Tibial artery (tissue), 4 donors: ENCODE measurements around the gene PHACTR1.

ENCODE experiments used
- DNase-seq, 2 donors: peaks; one replicate each; pipeline ENCODE4 v3.0.0-alpha.2; 2019
- H3K27ac ChIP-seq, 2 donors: fragments of 200-600 bp; sonication (generic) in 1 of 2; 1 replicate in 1 of 2; 2 replicates in 1 of 2; pipeline ENCODE4 v1.5.1; 2018 to 2019; ENCODE audit warnings: mild to moderate bottlenecking in 1 of 2
- H3K27me3 ChIP-seq, 2 donors: fragments of 200-600 bp; sonication (generic) in 1 of 2; one replicate each; pipeline versions ENCODE4 v1.5.1 to v1.6.0; 2016 to 2019
- H3K36me3 ChIP-seq, 3 donors: fragments of 200-600 bp; sonication (generic) in 2 of 3; one replicate each; pipeline ENCODE4 v1.5.1; 2016 to 2019; ENCODE audit warnings: mild to moderate bottlenecking in 2 of 3
- H3K4me1 ChIP-seq, 4 donors: fragments of 200-600 bp; sonication (generic) in 2 of 4; 1 replicate in 3 of 4; 2 replicates in 1 of 4; pipeline ENCODE4 v1.5.1; 2016 to 2019
- H3K4me3 ChIP-seq, 2 donors: fragments of 200-600 bp; sonication (generic) in 1 of 2; 1 replicate in 1 of 2; 2 replicates in 1 of 2; pipeline ENCODE4 v1.5.1; 2018 to 2019; ENCODE audit warnings: mild to moderate bottlenecking in 2 of 2
- H3K9me3 ChIP-seq, 3 donors: fragments of 200-600 bp; sonication (generic) in 1 of 3; one replicate each; pipeline ENCODE4 v1.5.1; 2016 to 2019
- intact Hi-C: fragments of 100-400 bp; cut with DNase I; formaldehyde crosslinking; loops from one replicate; pipeline ENCODE4 v1.15.0; 2023; ENCODE audit warnings: low total_unique reads
- TF ChIP-seq, protein P1 (sequence below), 2 experiments: fragments of 200-600 bp in 1 of 2; fragments of 450-650 bp in 1 of 2; IDR thresholded peaks; one replicate each; pipeline ENCODE4 v1.5.1; 2017 to 2019; ENCODE audit warnings: antibody characterized with exemption in 2 of 2, mild to moderate bottlenecking in 1 of 2, moderate library complexity in 1 of 2

Gene PHACTR1

DNA sequence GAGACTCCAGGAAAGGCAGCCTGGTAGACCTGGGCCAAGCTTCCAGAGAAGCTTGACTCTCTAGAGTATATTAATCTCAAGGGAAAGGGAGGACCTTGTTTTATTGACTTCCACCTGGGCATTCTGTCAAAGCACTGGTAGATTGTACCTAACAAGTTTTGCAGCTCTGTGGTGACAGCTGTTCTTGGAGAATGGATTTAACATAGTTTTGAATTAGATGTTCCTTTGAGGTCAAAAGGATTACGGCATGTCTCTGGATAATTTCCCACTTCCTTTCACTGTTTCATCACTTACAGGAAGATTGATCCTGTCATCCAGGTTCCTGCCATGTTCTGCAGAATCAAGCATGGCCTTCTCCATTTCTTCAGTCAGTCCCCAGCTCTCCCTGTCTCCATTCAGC, 246.0 kb downstream of the PHACTR1 start:
- peak overlapping the region; percentile 82 to 84 for H3K27ac ChIP-seq
- intact Hi-C loops = no loop called here
- no peak for DNase-seq

GRCh38 chr6:12962987-12963386, 246.4 kb downstream of the PHACTR1 start:
- H3K27ac ChIP-seq = peak overlapping the region; percentile 82 to 84
- H3K4me3 ChIP-seq = peak overlapping the region; percentile 5 to 27
- no peak for DNase-seq
- intact Hi-C loops = no loop called here
- H3K36me3 ChIP-seq = no peaks in the 10 kb centered on the region
- TF ChIP-seq, protein P1, sequence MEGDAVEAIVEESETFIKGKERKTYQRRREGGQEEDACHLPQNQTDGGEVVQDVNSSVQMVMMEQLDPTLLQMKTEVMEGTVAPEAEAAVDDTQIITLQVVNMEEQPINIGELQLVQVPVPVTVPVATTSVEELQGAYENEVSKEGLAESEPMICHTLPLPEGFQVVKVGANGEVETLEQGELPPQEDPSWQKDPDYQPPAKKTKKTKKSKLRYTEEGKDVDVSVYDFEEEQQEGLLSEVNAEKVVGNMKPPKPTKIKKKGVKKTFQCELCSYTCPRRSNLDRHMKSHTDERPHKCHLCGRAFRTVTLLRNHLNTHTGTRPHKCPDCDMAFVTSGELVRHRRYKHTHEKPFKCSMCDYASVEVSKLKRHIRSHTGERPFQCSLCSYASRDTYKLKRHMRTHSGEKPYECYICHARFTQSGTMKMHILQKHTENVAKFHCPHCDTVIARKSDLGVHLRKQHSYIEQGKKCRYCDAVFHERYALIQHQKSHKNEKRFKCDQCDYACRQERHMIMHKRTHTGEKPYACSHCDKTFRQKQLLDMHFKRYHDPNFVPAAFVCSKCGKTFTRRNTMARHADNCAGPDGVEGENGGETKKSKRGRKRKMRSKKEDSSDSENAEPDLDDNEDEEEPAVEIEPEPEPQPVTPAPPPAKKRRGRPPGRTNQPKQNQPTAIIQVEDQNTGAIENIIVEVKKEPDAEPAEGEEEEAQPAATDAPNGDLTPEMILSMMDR (IDR thresholded peaks at IDR 0.05) = no peak
- no peaks in the 10 kb centered on the region for H3K27me3 ChIP-seq
- peaks cover 0 to 74% (median 12%) of the 10 kb centered on the region in 4 donors for H3K4me1 ChIP-seq
- no peaks in the 10 kb centered on the region for H3K9me3 ChIP-seq

More for the DNA sequence above, 246.0 kb downstream of the PHACTR1 start:
- Histone ChIP-seq H3K4me3 (peak overlapping the region in 1 of 2 donors; percentile 27), H3K36me3 (no peaks in the 10 kb centered on the region), H3K9me3 (no peaks in the 10 kb centered on the region), H3K4me1 (peaks cover 0 to 70% (median 12%) of the 10 kb centered on the region in 4 donors), H3K27me3 (no peaks in the 10 kb centered on the region)
- TF ChIP-seq, protein P1 (IDR thresholded peaks at IDR 0.05) = no peak

DNA sequence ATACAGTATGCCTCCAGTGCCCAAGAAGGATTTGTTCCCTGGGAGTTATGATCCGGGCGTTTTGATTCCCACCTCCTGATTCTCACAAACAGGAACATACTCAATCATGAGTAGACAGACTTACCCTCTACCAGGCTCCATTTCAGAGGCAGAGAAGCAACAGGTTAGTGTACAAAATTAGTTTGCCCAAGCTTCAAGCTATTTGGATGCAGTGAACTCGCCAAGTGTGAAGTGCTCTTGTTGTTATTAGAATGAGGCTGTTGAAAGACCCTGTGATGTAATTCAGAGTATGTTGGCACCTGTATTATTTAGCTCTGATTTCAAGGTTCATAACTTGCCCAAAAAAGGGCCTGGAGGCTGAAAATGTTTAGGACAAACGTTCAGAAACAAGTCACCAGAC, 247.0 kb downstream of the PHACTR1 start:
- peak overlapping the region; percentile 82 to 84 for H3K27ac ChIP-seq

GRCh38 chr6:12967686-12968085, 251.1 kb downstream of the PHACTR1 start:
- Histone ChIP-seq H3K4me1 (peaks cover 0 to 98% (median 9%) of the 10 kb centered on the region in 4 donors), H3K9me3 (no peaks in the 10 kb centered on the region), H3K27ac (peak overlapping the region; percentile 46 to 52), H3K36me3 (no peaks in the 10 kb centered on the region), H3K27me3 (no peaks in the 10 kb centered on the region), H3K4me3 (no peak overlapping the region)
- no peak for DNase-seq
- TF ChIP-seq, protein P1 (IDR thresholded peaks at IDR 0.05) = no peak
- intact Hi-C loops = no loop called here

More for the DNA sequence above, 247.0 kb downstream of the PHACTR1 start:
- H3K4me3 ChIP-seq = peak overlapping the region; percentile 5 to 27
- DNase-seq = no peak
- TF ChIP-seq, protein P1 (IDR thresholded peaks at IDR 0.05) = no peak
- peaks cover 0 to 80% (median 12%) of the 10 kb centered on the region in 4 donors for H3K4me1 ChIP-seq
- H3K36me3 ChIP-seq = no peaks in the 10 kb centered on the region
- H3K27me3 ChIP-seq = no peaks in the 10 kb centered on the region
- intact Hi-C loops = no loop called here
- no peaks in the 10 kb centered on the region for H3K9me3 ChIP-seq

GRCh38 chr6:12968290-12968689, 251.7 kb downstream of the PHACTR1 start:
- H3K27ac ChIP-seq = peak overlapping the region; percentile 46 to 52
- intact Hi-C loops = no loop called here

More at GRCh38 chr6:12968290-12968689, 251.7 kb downstream of the PHACTR1 start:
- no peak for DNase-seq
- no peaks in the 10 kb centered on the region for H3K27me3 ChIP-seq
- TF ChIP-seq, protein P1 (IDR thresholded peaks at IDR 0.05) = no peak
- H3K36me3 ChIP-seq = no peaks in the 10 kb centered on the region
- no peak overlapping the region for H3K4me3 ChIP-seq
- no peaks in the 10 kb centered on the region for H3K9me3 ChIP-seq
- peaks cover 0 to 98% (median 7%) of the 10 kb centered on the region in 4 donors for H3K4me1 ChIP-seq
